K562 (cell line): ENCODE data around the gene NLRC3. TPM values are rescaled to one million over a fixed set of nuclear protein-coding genes. Genes with fewer than 3 reads are reported as not detected.

Experiments
- ATAC-seq: fragments of 200-7000 bp; cut with Tn5 transposase; 3 replicates; pipeline ENCODE4 v1.9.1; 2020; ENCODE audit warnings: moderate library complexity
- BruUV-seq: library from RNA; stranded (reverse); fragments of 400-500 nt; replicated peaks from 2 replicates; lab custom pipeline; 2021; lab: Mats Ljungman, UMichigan
- CTCF ChIA-PET: fragments of 300-600 bp; formaldehyde crosslinking; extraction: SDS; loops from one replicate; lab custom pipeline; 2021; ENCODE audit warnings: low intra/inter-chr PET ratio; lab: Yijun Ruan, JAX
- POLR2A ChIA-PET: fragments of 300-600, 350-650 bp; sonication (Branson Sonifier 250); formaldehyde crosslinking; extraction: SDS; loops from one replicate; lab custom pipeline; 2021; ENCODE audit warnings: antibody characterized with exemption, inconsistent platforms; lab: Yijun Ruan, JAX
- DNase-seq, 4 experiments: peaks; one replicate each; pipeline versions ENCODE4 v3.0.0 to v3.0.0-alpha.2; 2011 to 2018; ENCODE audit warnings: low spot score in 3 of 4, mixed read lengths in 3 of 4; ENCODE audit errors: extremely low read depth in 1 of 4
- FAIRE-seq: peaks from 2 replicates; lab custom pipeline; 2011; peaks lifted over from hg19 to GRCh38; lab: Jason Lieb, UNC
- H2AFZ ChIP-seq: 2 replicates; pipeline ENCODE4 v1.6.0; 2011; ENCODE audit warnings: low read depth, low read length, control low read depth, inconsistent platforms
- H3K27ac ChIP-seq: fragments of 200-600 bp; 3 replicates; pipeline ENCODE4 v1.8.0; 2011; ENCODE audit warnings: low read depth, mild to moderate bottlenecking, control low read depth, inconsistent platforms, low read length, moderate library complexity, mixed read lengths; ENCODE audit errors: extremely low read depth
- H3K27me3 ChIP-seq, 2 experiments: fragments of 300-600 bp in 1 of 2; 2 replicates in 1 of 2; 3 replicates in 1 of 2; pipeline versions ENCODE4 v1.6.0 to v1.8.0; 2011; ENCODE audit warnings: inconsistent platforms in 2 of 2, low read length in 2 of 2, mild to moderate bottlenecking in 1 of 2, mixed read lengths in 1 of 2, moderate library complexity in 1 of 2; ENCODE audit not compliant: control insufficient read depth in 2 of 2, insufficient read depth in 2 of 2
- H3K36me3 ChIP-seq: fragments of 300-600 bp; 3 replicates; pipeline ENCODE4 v1.8.0; 2011; ENCODE audit warnings: mild to moderate bottlenecking, low read length, inconsistent platforms; ENCODE audit not compliant: control insufficient read depth, insufficient read depth
- H3K4me1 ChIP-seq, 2 experiments: fragments of 200-600 bp in 1 of 2; replicated peaks in 1 of 2; 2 replicates in 1 of 2; 3 replicates in 1 of 2; pipeline versions ENCODE4 v1.5.1 to v1.8.0; 2011; ENCODE audit warnings: inconsistent platforms in 2 of 2, low read length in 2 of 2, mild to moderate bottlenecking in 1 of 2, mixed read lengths in 1 of 2, moderate library complexity in 1 of 2; ENCODE audit not compliant: control insufficient read depth in 2 of 2, insufficient read depth in 2 of 2
- H3K4me2 ChIP-seq: 2 replicates; pipeline ENCODE4 v1.6.1; 2011; ENCODE audit warnings: low read length, control low read depth, inconsistent platforms, mixed read lengths; ENCODE audit not compliant: insufficient read depth
- H3K4me3 ChIP-seq: fragments of 200-600 bp; sonication (generic), shearing (Covaris generic); 2 replicates; pipeline ENCODE4 v1.5.1; 2016; ENCODE audit warnings: control low read depth, inconsistent platforms
- H3K79me2 ChIP-seq: fragments of 200-600 bp; 3 replicates; pipeline ENCODE4 v1.8.0; 2011; ENCODE audit warnings: low read length, inconsistent platforms; ENCODE audit not compliant: control insufficient read depth, insufficient read depth
- H3K9ac ChIP-seq, 2 experiments: 2 replicates each; pipeline versions ENCODE4 v1.6.0 to v1.6.1; 2011; ENCODE audit warnings: low read depth in 2 of 2, low read length in 2 of 2, control low read depth in 1 of 2, inconsistent platforms in 1 of 2, mild to moderate bottlenecking in 1 of 2, mixed read lengths in 1 of 2; ENCODE audit not compliant: insufficient read depth in 1 of 2
- H3K9me1 ChIP-seq: one replicate; pipeline ENCODE4 v1.6.0; 2011; ENCODE audit warnings: inconsistent platforms, mild to moderate bottlenecking, low read length, moderate library complexity; ENCODE audit not compliant: control insufficient read depth, insufficient read depth
- H3K9me3 ChIP-seq: replicated peaks from 2 replicates; pipeline ENCODE4 v1.5.1; 2011; ENCODE audit warnings: low read depth, low read length, inconsistent platforms; ENCODE audit not compliant: control insufficient read depth, insufficient read depth
- H4K20me1 ChIP-seq: replicated peaks from 2 replicates; pipeline ENCODE4 v1.6.1; 2011; ENCODE audit warnings: low read length, inconsistent platforms, mixed read lengths; ENCODE audit not compliant: control insufficient read depth, insufficient read depth
- CBFA2T2 ChIP-seq: fragments of 450-650 bp; conservative IDR thresholded peaks from 2 replicates; pipeline ENCODE4 v1.6.1; 2017; ENCODE audit warnings: mild to moderate bottlenecking
- CBX1 ChIP-seq: sonication (generic); IDR thresholded peaks from 2 replicates; pipeline ENCODE4 v1.6.1; 2016; ENCODE audit warnings: antibody characterized with exemption, low read depth, mild to moderate bottlenecking
- FOS ChIP-seq: IDR thresholded peaks from 3 replicates; pipeline ENCODE4 v1.6.1; 2011; ENCODE audit not compliant: insufficient read length; ENCODE audit errors: extremely low read depth
- YBX1 ChIP-seq: fragments of 450-650 bp; IDR thresholded peaks from 2 replicates; pipeline ENCODE4 v1.7.1; 2016; ENCODE audit warnings: mild to moderate bottlenecking
- ZNF586 ChIP-seq: fragments of 450-650 bp; formaldehyde crosslinking; conservative IDR thresholded peaks from 2 replicates; pipeline ENCODE4 v1.4.0; 2020; ENCODE audit warnings: mild to moderate bottlenecking, moderate library complexity
- ZNF75A ChIP-seq: fragments of 450-650 bp; formaldehyde crosslinking; IDR thresholded peaks from 2 replicates; pipeline ENCODE4 v1.4.0; 2020; ENCODE audit warnings: mild to moderate bottlenecking
- ZNF766 ChIP-seq: fragments of 200-800 bp; sonication (Bioruptor generic); conservative IDR thresholded peaks from 2 replicates; pipeline ENCODE4 v1.6.1; 2016; ENCODE audit warnings: missing genetic modification characterization, missing compliant biosample characterization
- WGBS: fragments of 100-300 bp; shearing (Covaris generic); methylation state at CpG from one replicate; pipeline ENCODE4 v1.1.6; 2016; ENCODE audit warnings: low coverage, mixed read lengths; ENCODE audit not compliant: insufficient coverage; ENCODE audit errors: missing lambda C conversion rate; 5-methylcytosine and 5-hydroxymethylcytosine counted together
- in situ Hi-C: fragments of 300-500 bp; cut with MboI; formaldehyde crosslinking; loops from 4 replicates; pipeline ENCODE4 v1.15.0; 2018; ENCODE audit warnings: inconsistent platforms, mixed read lengths
- intact Hi-C: fragments of 100-400 bp; cut with micrococcal nuclease; formaldehyde crosslinking; loops from 2 replicates; pipeline ENCODE4 v1.14.2; 2022
- polyA plus RNA-seq, 8 experiments: library from polyadenylated mRNA; depleted of rRNA in 4 of 8; stranded (reverse) in 5 of 8; unstranded in 3 of 8; fragments of >200 nt; fragmentation: Nextera tagmentation in 2 of 8; fragmentation: Illumina TruSeq in 1 of 8; extraction: Ambion mirVana in 2 of 8; extraction: Trizol in 1 of 8; gene quantifications; 2 replicates each; pipeline versions ENCODE4 v1.2.1 to v1.2.3, GENCODE V29; 2011 to 2014; ENCODE audit warnings: inconsistent platforms in 1 of 8, missing spikeins in 1 of 8
- total RNA-seq, 7 experiments: library from RNA; depleted of rRNA in 6 of 7; stranded (reverse); fragments of >200 nt in 6 of 7; fragmentation: Illumina TruSeq in 2 of 7; extraction: Trizol in 2 of 7; gene quantifications; 2 replicates each; pipeline versions ENCODE4 v1.2.1 to v1.2.3, GENCODE V29; 2011 to 2021; ENCODE audit warnings: low replicate concordance in 1 of 7
- TF ChIP-seq, protein P1 (sequence below), 2 experiments: fragments of 450-650 bp; IDR thresholded peaks; 2 replicates each; pipeline ENCODE4 v1.6.1; 2016; ENCODE audit warnings: mild to moderate bottlenecking in 2 of 2, borderline replicate concordance in 1 of 2, low read depth in 1 of 2, moderate library complexity in 1 of 2

NLRC3 gene
- total and polyA plus RNA-seq, 9 of the 15 experiments (the other 6 are each of a cell fraction or from before 2014, with no cell fraction given), result 0.03 to 0.13 (median 0.03) TPM; not detected in 4

DNA sequence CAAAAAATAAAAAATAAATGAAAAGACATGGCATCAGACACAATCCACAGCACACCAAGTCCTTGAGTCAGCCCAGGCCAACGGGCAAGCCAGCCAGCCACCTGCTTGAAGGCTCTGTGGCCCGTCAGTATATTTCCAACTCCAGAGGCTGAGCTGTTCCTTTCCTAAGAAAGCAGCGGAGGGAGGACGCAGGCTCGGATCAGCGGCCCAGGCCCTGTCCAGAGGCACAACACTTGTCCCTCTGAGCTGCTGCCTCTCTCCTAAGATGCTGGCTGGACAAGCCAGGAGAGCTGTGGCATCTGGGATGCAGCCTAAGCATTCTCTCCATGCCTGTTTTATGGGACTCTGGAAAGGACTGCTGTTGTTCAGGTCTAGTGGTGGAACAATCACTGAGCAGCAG lies 14.8 kb upstream of the NLRC3 start:
- H3K4me3 ChIP-seq, result no peak overlapping the region
- POLR2A ChIA-PET, result interaction anchor here (0.6 to 1.0 kb wide), 2 partner anchors 9 to 841 kb away, joined by 3 to 4 read pairs; no protein-coding TSS in a partner anchor
- in situ Hi-C loops (no loop called here), intact Hi-C loops (no loop called here)
- peaks cover 4% of the 10 kb centered on the region for H3K9me1 ChIP-seq
- H3K9me3 ChIP-seq, result no peaks in the 10 kb centered on the region
- BruUV-seq, result no TSS peak
- FAIRE-seq (no peak), ATAC-seq (no peak), DNase-seq (no peak)
- H2AFZ ChIP-seq, result no peak overlapping the region
- peak overlapping the region in 1 of 2 experiments; percentile 40; a peak in 1 of 4 replicates for H3K9ac ChIP-seq
- peaks cover 10 to 38% of the 10 kb centered on the region in 2 experiments; a peak in 4 of 5 replicates for H3K4me1 ChIP-seq
- no peak overlapping the region for H3K27ac ChIP-seq
- no peaks in the 10 kb centered on the region for H3K27me3 ChIP-seq
- 78% methylated on average over 6 of the region's 6 CpGs for WGBS
- TF ChIP-seq ZNF586 (CRISPR knock-in tag), result no peak
- TF ChIP-seq ZNF766, result no peak
- no peak for TF ChIP-seq FOS
- TF ChIP-seq YBX1, result no peak
- no peak for TF ChIP-seq CBFA2T2
- peaks cover 3% of the 10 kb centered on the region; the same call in 1 of the 3 replicates for H3K36me3 ChIP-seq
- no peak overlapping the region for H3K4me2 ChIP-seq
- no peaks in the 10 kb centered on the region for H4K20me1 ChIP-seq
- CTCF ChIA-PET, result no interaction called here
- H3K79me2 ChIP-seq, result no peaks in the 10 kb centered on the region

DNA sequence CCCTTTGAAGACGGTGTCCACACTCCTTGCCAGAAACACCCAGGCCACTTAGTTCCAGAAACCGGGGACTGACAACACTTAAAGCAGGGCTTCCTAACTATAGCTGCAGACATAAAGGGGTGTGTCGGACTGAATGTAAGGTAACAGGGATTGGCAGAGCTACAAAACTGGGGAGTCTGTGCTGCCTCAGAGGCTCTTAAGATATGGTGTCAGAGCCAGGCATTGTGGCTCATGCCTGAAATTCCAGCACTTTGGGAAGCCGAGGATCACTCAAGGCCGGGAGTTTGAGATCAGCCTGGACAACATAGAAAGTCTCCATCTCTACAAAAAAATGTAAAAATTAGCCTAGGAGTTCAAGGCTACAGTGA lies 14.2 kb upstream of the NLRC3 start:
- no peak overlapping the region for H3K4me3 ChIP-seq
- DNase-seq (no peak), FAIRE-seq (no peak), ATAC-seq (no peak)
- in situ Hi-C loops (no loop called here), intact Hi-C loops (no loop called here)
- H2AFZ ChIP-seq, result no peak overlapping the region
- 82% methylated on average over 4 of the region's 5 CpGs for WGBS
- peaks cover 4% of the 10 kb centered on the region for H3K9me1 ChIP-seq
- ChIA-PET POLR2A (interaction anchor here (1.0 kb wide), 1 partner anchor 10 kb away, joined by 3 read pairs; no protein-coding TSS in a partner anchor), CTCF (no interaction called here)
- peaks cover 10 to 38% of the 10 kb centered on the region in 2 experiments; a peak in 4 of 5 replicates for H3K4me1 ChIP-seq
- H3K9me3 ChIP-seq, result no peaks in the 10 kb centered on the region
- no peak overlapping the region for H3K27ac ChIP-seq
- no peak overlapping the region; a peak in 1 of 4 replicates for H3K9ac ChIP-seq
- no peaks in the 10 kb centered on the region for H3K79me2 ChIP-seq
- peaks cover 3% of the 10 kb centered on the region; the same call in 1 of the 3 replicates for H3K36me3 ChIP-seq
- no peak overlapping the region for H3K4me2 ChIP-seq
- BruUV-seq, result no TSS peak
- no peaks in the 10 kb centered on the region for H3K27me3 ChIP-seq
- no peaks in the 10 kb centered on the region for H4K20me1 ChIP-seq
- TF ChIP-seq, protein P1, sequence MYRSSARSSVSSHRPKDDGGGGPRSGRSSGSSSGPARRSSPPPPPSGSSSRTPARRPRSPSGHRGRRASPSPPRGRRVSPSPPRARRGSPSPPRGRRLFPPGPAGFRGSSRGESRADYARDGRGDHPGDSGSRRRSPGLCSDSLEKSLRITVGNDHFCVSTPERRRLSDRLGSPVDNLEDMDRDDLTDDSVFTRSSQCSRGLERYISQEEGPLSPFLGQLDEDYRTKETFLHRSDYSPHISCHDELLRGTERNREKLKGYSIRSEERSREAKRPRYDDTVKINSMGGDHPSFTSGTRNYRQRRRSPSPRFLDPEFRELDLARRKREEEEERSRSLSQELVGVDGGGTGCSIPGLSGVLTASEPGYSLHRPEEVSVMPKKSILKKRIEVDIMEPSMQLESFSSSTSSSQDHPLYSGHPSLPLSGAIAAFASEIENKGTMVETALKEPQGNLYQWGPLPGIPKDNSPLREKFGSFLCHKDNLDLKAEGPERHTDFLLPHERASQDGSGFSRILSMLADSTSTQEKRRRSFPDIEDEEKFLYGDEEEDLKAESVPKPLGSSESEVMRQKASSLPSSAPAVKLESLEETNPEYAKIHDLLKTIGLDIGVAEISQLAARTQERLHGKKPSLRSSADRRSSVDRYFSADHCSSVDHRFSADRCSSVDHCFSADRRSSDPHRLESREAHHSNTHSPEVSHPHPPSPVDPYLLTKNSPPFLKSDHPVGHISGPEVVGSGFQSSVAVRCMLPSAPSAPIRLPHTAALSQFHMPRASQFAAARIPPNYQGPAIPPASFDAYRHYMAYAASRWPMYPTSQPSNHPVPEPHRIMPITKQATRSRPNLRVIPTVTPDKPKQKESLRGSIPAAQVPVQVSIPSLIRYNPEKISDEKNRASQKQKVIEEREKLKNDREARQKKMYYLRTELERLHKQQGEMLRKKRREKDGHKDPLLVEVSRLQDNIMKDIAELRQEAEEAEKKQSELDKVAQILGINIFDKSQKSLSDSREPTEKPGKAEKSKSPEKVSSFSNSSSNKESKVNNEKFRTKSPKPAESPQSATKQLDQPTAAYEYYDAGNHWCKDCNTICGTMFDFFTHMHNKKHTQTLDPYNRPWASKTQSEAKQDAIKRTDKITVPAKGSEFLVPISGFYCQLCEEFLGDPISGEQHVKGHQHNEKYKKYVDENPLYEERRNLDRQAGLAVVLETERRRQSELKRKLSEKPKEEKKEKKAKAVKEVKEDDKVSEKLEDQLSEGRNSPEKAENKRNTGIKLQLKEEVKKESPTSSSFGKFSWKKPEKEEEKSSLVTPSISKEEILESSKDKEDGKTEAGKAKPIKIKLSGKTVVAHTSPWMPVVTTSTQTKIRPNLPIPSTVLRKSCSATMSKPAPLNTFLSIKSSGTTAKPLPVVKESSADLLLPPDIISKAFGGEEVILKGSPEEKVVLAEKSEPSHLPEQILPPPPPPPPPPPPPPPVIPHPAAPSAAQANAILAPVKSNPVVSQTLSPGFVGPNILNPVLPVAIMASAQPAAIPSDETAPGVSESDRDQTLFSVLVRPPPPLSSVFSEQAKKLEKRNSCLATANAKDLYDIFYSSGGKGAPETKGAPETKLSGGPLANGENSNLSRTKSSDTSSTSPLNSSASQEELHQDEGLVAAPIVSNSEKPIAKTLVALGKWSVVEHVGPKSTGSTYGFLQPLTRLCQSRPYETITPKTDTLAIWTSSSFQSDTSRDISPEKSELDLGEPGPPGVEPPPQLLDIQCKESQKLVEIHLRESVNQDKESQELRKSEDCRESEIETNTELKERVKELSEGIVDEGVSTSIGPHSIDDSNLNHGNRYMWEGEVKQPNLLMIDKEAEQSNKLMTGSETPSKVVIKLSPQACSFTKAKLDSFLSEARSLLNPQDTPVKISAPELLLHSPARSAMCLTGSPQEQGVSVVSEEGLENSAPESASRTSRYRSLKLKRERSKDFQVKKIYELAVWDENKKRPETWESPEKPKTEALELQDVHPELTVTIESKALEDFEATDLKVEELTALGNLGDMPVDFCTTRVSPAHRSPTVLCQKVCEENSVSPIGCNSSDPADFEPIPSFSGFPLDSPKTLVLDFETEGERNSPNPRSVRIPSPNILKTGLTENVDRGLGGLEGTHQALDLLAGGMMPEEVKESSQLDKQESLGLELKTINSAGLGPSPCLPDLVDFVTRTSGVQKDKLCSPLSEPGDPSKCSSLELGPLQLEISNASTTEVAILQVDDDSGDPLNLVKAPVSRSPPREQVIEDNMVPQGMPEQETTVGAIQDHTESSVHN (IDR thresholded peaks at IDR 0.05; ENCODE audit: borderline replicate concordance in 1 of 2, low read depth in 1 of 2), result no peak
- TF ChIP-seq CBX1 (no peak), ZNF75A (no peak)
